SK-N-SH (cell line): ENCODE results near the gene SAPCD2. TPM values are rescaled to one million over a fixed set of nuclear protein-coding genes. Genes with fewer than 3 reads are reported as not detected.
A peak's percentile ranks its signal among the peaks of the same experiment; 100 is the strongest.

Source experiments
- CTCF ChIA-PET: fragments of 300-600, 350-600 bp; formaldehyde crosslinking; extraction: SDS; loops from one replicate; lab custom pipeline; 2021; lab: Yijun Ruan, JAX
- POLR2A ChIA-PET: fragments of 350-600 bp; sonication (Branson Sonifier 250); formaldehyde crosslinking; extraction: SDS; loops from one replicate; lab custom pipeline; 2020; ENCODE audit warnings: antibody characterized with exemption, inconsistent platforms; lab: Yijun Ruan, JAX
- DNase-seq: peaks from one replicate; pipeline ENCODE4 v3.0.0; 2012
- H2AFZ ChIP-seq: fragments of 200-600 bp; sonication (generic); 2 replicates; pipeline ENCODE4 v1.8.1; 2016; ENCODE audit warnings: antibody characterized with exemption, mild to moderate bottlenecking, low read depth
- H3F3A ChIP-seq: fragments of 200-600 bp; sonication (generic); replicated peaks from 2 replicates; pipeline ENCODE3; 2016; ENCODE audit warnings: antibody characterized with exemption, mild to moderate bottlenecking; ENCODE audit not compliant: insufficient read depth
- H3K27ac ChIP-seq, 2 experiments: fragments of 200-500 bp in 1 of 2; fragments of 200-600 bp in 1 of 2; sonication (Bioruptor generic) in 1 of 2; sonication (generic), shearing (Covaris generic) in 1 of 2; 2 replicates each; pipeline versions ENCODE4 v1.5.1 to v1.6.1; 2014 to 2016; ENCODE audit warnings: low read depth in 2 of 2, inconsistent platforms in 1 of 2, low read length in 1 of 2, mild to moderate bottlenecking in 1 of 2, mixed read lengths in 1 of 2
- H3K27me3 ChIP-seq: fragments of 200-600 bp; sonication (generic), shearing (Covaris generic); 2 replicates; pipeline ENCODE4 v1.6.1; 2016; ENCODE audit warnings: mixed run types; ENCODE audit not compliant: insufficient read depth
- H3K36me3 ChIP-seq, 2 experiments: fragments of 200-500 bp in 1 of 2; fragments of 200-600 bp in 1 of 2; sonication (Bioruptor generic) in 1 of 2; sonication (generic) in 1 of 2; replicated peaks in 1 of 2; 2 replicates each; pipeline versions ENCODE3 to v1.5.1; 2014 to 2016; ENCODE audit warnings: low read length in 1 of 2, mild to moderate bottlenecking in 1 of 2; ENCODE audit not compliant: insufficient read depth in 2 of 2, control insufficient read depth in 1 of 2
- H3K4me1 ChIP-seq, 2 experiments: fragments of 200-500 bp in 1 of 2; fragments of 200-600 bp in 1 of 2; sonication (Bioruptor generic) in 1 of 2; sonication (generic), shearing (Covaris generic) in 1 of 2; 2 replicates each; pipeline versions ENCODE4 v1.5.1 to v1.6.1; 2014 to 2016; ENCODE audit warnings: low read depth in 1 of 2, low read length in 1 of 2, mixed run types in 1 of 2; ENCODE audit not compliant: insufficient read depth in 2 of 2, control insufficient read depth in 1 of 2
- H3K4me2 ChIP-seq: fragments of 200-600 bp; sonication (generic), shearing (Covaris generic); 2 replicates; pipeline ENCODE4 v1.6.1; 2017; ENCODE audit warnings: mixed run types
- H3K4me3 ChIP-seq, 2 experiments: fragments of 200-500 bp in 1 of 2; fragments of 200-600 bp in 1 of 2; sonication (Bioruptor generic) in 1 of 2; sonication (generic), shearing (Covaris generic) in 1 of 2; 2 replicates each; pipeline versions ENCODE4 v1.5.1 to v1.8.1; 2014 to 2016; ENCODE audit warnings: low read depth in 2 of 2, inconsistent platforms in 1 of 2, low read length in 1 of 2, mild to moderate bottlenecking in 1 of 2, mixed read lengths in 1 of 2, moderate library complexity in 1 of 2
- H3K79me2 ChIP-seq: fragments of 200-600 bp; sonication (generic); 2 replicates; pipeline ENCODE4 v1.8.1; 2017; ENCODE audit warnings: mild to moderate bottlenecking; ENCODE audit not compliant: insufficient read depth
- H3K9ac ChIP-seq: fragments of 200-600 bp; sonication (generic); 2 replicates; pipeline ENCODE4 v1.6.1; 2017; ENCODE audit warnings: mixed run types
- H3K9me2 ChIP-seq: fragments of 200-600 bp; sonication (generic); 2 replicates; pipeline ENCODE4 v1.6.1; 2017; ENCODE audit warnings: mixed run types
- H3K9me3 ChIP-seq: fragments of 200-600 bp; sonication (generic); 2 replicates; pipeline ENCODE4 v1.6.1; 2017; ENCODE audit warnings: mixed run types, mild to moderate bottlenecking, moderate library complexity
- H4K20me1 ChIP-seq: fragments of 200-600 bp; sonication (generic); 2 replicates; pipeline ENCODE4 v1.6.1; 2017; ENCODE audit warnings: mild to moderate bottlenecking, mixed run types; ENCODE audit not compliant: insufficient read depth
- CHD2 ChIP-seq: fragments of 150-350 bp; IDR thresholded peaks from 2 replicates; pipeline ENCODE4 v1.6.1; 2018; ENCODE audit warnings: low read length; ENCODE audit not compliant: partially characterized antibody
- CTCF ChIP-seq: fragments of 200-600 bp; sonication (generic); IDR thresholded peaks from 2 replicates; pipeline ENCODE4 v1.6.1; 2017; ENCODE audit warnings: antibody characterized with exemption, mild to moderate bottlenecking, moderate library complexity
- EP300 ChIP-seq, 2 experiments: IDR thresholded peaks; 2 replicates each; pipeline versions ENCODE4 v1.4.0 to v1.6.1; 2012; ENCODE audit warnings: borderline replicate concordance in 1 of 2, low read depth in 1 of 2, low read length in 1 of 2
- FOSL2 ChIP-seq: IDR thresholded peaks from 2 replicates; pipeline ENCODE4 v1.4.0; 2012; ENCODE audit warnings: low read depth, mild to moderate bottlenecking, moderate library complexity, borderline replicate concordance
- FOXM1 ChIP-seq: IDR thresholded peaks from 2 replicates; pipeline ENCODE4 v1.4.0; 2012; ENCODE audit warnings: low read depth, mild to moderate bottlenecking
- GATA2 ChIP-seq: sonication (generic); formaldehyde crosslinking; IDR thresholded peaks from 2 replicates; pipeline ENCODE4 v1.5.0; 2020; ENCODE audit warnings: mild to moderate bottlenecking, missing genetic modification reagents
- JUND ChIP-seq: IDR thresholded peaks from 2 replicates; pipeline ENCODE4 v1.4.0; 2012
- MAX ChIP-seq: IDR thresholded peaks from 2 replicates; pipeline ENCODE4 v1.4.0; 2012; ENCODE audit warnings: low read depth
- NRF1 ChIP-seq: IDR thresholded peaks from 2 replicates; pipeline ENCODE4 v1.6.1; 2012; ENCODE audit warnings: low read depth, mild to moderate bottlenecking, low read length
- REST ChIP-seq: IDR thresholded peaks from 2 replicates; pipeline ENCODE4 v1.6.1; 2012; ENCODE audit warnings: mild to moderate bottlenecking, low read depth, low read length, moderate library complexity
- SIN3A ChIP-seq: IDR thresholded peaks from 2 replicates; pipeline ENCODE4 v1.6.1; 2012; ENCODE audit warnings: low read depth, mild to moderate bottlenecking, low read length, moderate library complexity, borderline replicate concordance
- TEAD4 ChIP-seq: IDR thresholded peaks from 2 replicates; pipeline ENCODE4 v1.4.0; 2012; ENCODE audit warnings: mild to moderate bottlenecking, borderline replicate concordance; ENCODE audit not compliant: insufficient read depth
- USF1 ChIP-seq: IDR thresholded peaks from 2 replicates; pipeline ENCODE4 v1.4.0; 2012; ENCODE audit warnings: low read depth, borderline replicate concordance
- USF2 ChIP-seq: fragments of 150-350 bp; IDR thresholded peaks from 2 replicates; pipeline ENCODE4 v1.6.1; 2017; ENCODE audit warnings: antibody characterized with exemption, low read length, low read depth, borderline replicate concordance
- YY1 ChIP-seq: IDR thresholded peaks from 2 replicates; pipeline ENCODE4 v1.4.0; 2012; ENCODE audit warnings: low read depth, mild to moderate bottlenecking
- WGBS: methylation state at CpG from one replicate; pipeline ENCODE4 v1.1.6; 2017; ENCODE audit warnings: low lambda C conversion rate; 5-methylcytosine and 5-hydroxymethylcytosine counted together
- polyA plus RNA-seq, 3 experiments: library from polyadenylated mRNA; depleted of rRNA; stranded (reverse); fragments of >200 nt; gene quantifications; 2 replicates each; pipeline ENCODE4 v1.2.3, GENCODE V29; 2012

The SAPCD2 gene
- polyA plus RNA-seq, 1 of the 3 experiments (the other 2 are of a cell fraction) = 6.0 TPM

- DNase-seq = no peak
- 0 out of 2 replicates have a peak, but pooled peaks cover 3% of the 10 kb centered on the region for H3K79me2 ChIP-seq
- H3K4me2 ChIP-seq = no peak overlapping the region
- no peaks in the 10 kb centered on the region for H3K27me3 ChIP-seq
- H3K9me2 ChIP-seq = no peaks in the 10 kb centered on the region
- H3K27ac ChIP-seq = no peak overlapping the region
- H4K20me1 ChIP-seq = no peaks in the 10 kb centered on the region
- POLR2A ChIA-PET = interaction anchor here (0.7 to 1.4 kb wide), 3 partner anchors 37 to 82 kb away, joined by 3 to 5 read pairs (median 4); no protein-coding TSS in a partner anchor
- no peak overlapping the region for H2AFZ ChIP-seq
- TF ChIP-seq CHD2 (no peak), SIN3A (no peak), FOSL2 (no peak), REST (no peak), FOXM1 (no peak), NRF1 (no peak), EP300 (IDR thresholded peaks at IDR 0.05; ENCODE audit: borderline replicate concordance in 1 of 2, low read depth in 1 of 2, low read length in 1 of 2) (no peak), USF1 (no peak)
- no peaks in the 10 kb centered on the region for H3K36me3 ChIP-seq
- no peak overlapping the region for H3K9ac ChIP-seq
- H3K4me1 ChIP-seq = peaks cover 5 to 54% of the 10 kb centered on the region in 2 experiments; a peak in 1 of 4 replicates
- CTCF ChIA-PET = interaction anchor here (0.7 to 15.1 kb wide), 44 partner anchors 9 to 301 kb away, joined by 3 to 350 read pairs (median 6); partner anchors contain the start of genes AJM1, C8G, CLIC3 and CYSRT1
- no peaks in the 10 kb centered on the region for H3K9me3 ChIP-seq
- H3K4me3 ChIP-seq = no peak overlapping the region
- WGBS = 77% methylated on average over 7 of the region's 15 CpGs
- peaks cover 2% of the 10 kb centered on the region for H3F3A ChIP-seq
These were observed 40.4 kb downstream of the SAPCD2 start for GRCh38 chr9:137030006-137030405.

GRCh38 chr9:137029058-137029936 is 41.1 kb downstream of the SAPCD2 start:
- H3F3A ChIP-seq = no peaks in the 10 kb centered on the region
- no peak overlapping the region; a peak in 1 of 4 replicates for H3K27ac ChIP-seq
- H3K4me3 ChIP-seq = peak overlapping the region; percentile 62 to 73; a peak in 3 of 4 replicates
- ChIA-PET CTCF (interaction anchor here (0.6 to 15.1 kb wide), 59 partner anchors 8 to 358 kb away, joined by 3 to 350 read pairs (median 4); partner anchors contain the start of genes AJM1, C8G, CLIC3 and CYSRT1), POLR2A (interaction anchor here (0.7 to 1.4 kb wide), 4 partner anchors 27 to 81 kb away, joined by 3 to 5 read pairs (median 4); no protein-coding TSS in a partner anchor)
- 29% methylated on average over 12 of the region's 19 CpGs for WGBS
- no peaks in the 10 kb centered on the region for H3K9me3 ChIP-seq
- H3K36me3 ChIP-seq = no peaks in the 10 kb centered on the region
- no peaks in the 10 kb centered on the region for H4K20me1 ChIP-seq
- DNase-seq = peak; percentile 90
- H3K4me1 ChIP-seq = peaks cover 5 to 49% of the 10 kb centered on the region in 2 experiments; a peak in 1 of 4 replicates
- H3K27me3 ChIP-seq = no peaks in the 10 kb centered on the region
- H2AFZ ChIP-seq = no peak overlapping the region
- 0 out of 2 replicates have a peak, but pooled peaks cover 3% of the 10 kb centered on the region for H3K79me2 ChIP-seq
- peak overlapping the region; percentile 99 for H3K4me2 ChIP-seq
- no peak overlapping the region for H3K9ac ChIP-seq
- H3K9me2 ChIP-seq = no peaks in the 10 kb centered on the region
- no peak for TF ChIP-seq TEAD4
- no peak for TF ChIP-seq USF1
- no peak for TF ChIP-seq MAX
- peak; percentile 94 for TF ChIP-seq CTCF
- no peak for TF ChIP-seq NRF1
- no peak for TF ChIP-seq YY1
- no peak for TF ChIP-seq USF2
- no peak for TF ChIP-seq GATA2
- TF ChIP-seq JUND = no peak
